ENCODE results near the gene RNASEH1.
A peak's percentile ranks its signal among the peaks of the same experiment; 100 is the strongest.
"Not testable (repeated sequence)": the region's sequence is repeated elsewhere in the genome, so short reads cannot be mapped to it uniquely, and the experiment has no call there.

The RNASEH1 gene

DNA sequence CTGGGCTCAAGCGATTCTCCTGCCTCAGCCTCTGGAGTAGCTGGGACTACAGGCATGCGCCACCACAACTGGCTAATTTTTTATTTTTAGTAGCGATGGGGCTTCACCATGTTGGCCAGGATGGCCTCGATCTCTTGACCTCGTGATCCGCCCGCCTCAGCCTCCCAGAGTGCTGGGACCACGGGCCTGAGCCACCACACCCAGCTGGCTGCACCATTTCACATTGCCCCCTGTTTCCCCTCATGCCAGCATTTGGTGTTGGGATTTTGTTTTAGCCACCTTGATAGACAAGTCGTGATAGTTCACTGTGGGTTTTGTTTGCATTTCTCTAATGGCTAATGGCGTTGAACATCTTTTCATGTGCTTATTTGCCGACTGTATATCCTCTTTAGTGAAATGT is 31.0 kb upstream of the RNASEH1 start:
- no peak for DNase-seq

DNA sequence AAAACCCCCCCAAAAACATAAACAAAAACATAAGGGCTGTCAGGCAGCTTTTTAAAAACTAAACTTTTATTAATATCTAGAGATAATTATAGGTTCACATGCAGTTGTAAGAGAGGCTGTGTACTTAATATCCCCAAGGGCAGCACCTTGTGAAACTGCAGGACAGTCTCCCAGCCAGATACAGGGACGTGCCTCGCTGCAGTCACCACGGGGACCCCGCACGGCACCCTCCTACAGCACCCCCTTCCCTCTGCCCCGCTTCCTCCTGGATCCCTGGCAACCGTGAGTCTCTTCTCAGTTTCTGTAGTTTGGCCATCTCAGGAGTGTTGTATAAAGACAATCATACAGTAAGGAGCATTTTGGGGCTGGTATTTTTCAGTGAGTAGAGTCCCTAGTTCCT is 30.0 kb upstream of the RNASEH1 start:
- DNase-seq = no peak

DNA sequence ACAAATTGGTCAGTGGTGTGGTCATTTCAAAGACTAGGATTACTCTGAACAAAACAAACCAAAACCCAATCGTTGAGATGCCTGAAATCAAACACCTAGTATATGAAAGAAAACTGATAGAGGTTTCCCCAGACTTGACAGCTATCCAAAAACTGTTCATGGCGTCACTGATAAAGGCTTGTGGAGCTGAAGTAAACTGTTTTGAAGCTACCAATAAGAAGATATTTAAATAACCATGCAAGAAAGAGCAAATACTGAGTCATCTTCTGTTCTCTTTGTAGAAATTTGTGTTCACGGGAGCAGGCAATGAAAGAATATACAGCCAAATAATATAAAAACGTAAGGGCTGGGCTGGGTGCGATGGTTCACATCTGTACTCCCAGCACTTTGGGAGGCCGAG is 29.3 kb upstream of the RNASEH1 start:
- DNase-seq = no peak

- no peak for DNase-seq
Measured at GRCh38 chr2:3587021-3587420, 28.9 kb upstream of the RNASEH1 start.

DNA sequence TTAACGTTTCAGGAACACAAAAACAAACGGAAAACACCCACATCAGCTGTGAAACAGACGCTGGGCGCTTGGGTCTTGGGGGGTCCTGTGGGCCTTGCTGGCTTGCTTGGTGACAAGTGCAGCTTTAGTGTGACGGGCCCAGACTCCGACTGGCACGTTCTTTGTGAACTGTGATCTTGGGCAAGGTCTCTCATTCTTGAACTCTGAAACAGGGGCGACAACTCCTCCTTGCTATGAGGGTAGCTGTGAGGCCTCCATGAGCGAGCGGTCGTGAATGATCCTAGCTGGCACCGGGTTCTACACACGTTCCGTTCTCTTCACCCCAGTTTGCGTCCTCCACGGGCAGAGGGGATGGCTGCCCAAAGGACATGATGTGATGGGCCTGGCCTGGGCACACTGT is 28.1 kb upstream of the RNASEH1 start:
- DNase-seq = no peak

DNA sequence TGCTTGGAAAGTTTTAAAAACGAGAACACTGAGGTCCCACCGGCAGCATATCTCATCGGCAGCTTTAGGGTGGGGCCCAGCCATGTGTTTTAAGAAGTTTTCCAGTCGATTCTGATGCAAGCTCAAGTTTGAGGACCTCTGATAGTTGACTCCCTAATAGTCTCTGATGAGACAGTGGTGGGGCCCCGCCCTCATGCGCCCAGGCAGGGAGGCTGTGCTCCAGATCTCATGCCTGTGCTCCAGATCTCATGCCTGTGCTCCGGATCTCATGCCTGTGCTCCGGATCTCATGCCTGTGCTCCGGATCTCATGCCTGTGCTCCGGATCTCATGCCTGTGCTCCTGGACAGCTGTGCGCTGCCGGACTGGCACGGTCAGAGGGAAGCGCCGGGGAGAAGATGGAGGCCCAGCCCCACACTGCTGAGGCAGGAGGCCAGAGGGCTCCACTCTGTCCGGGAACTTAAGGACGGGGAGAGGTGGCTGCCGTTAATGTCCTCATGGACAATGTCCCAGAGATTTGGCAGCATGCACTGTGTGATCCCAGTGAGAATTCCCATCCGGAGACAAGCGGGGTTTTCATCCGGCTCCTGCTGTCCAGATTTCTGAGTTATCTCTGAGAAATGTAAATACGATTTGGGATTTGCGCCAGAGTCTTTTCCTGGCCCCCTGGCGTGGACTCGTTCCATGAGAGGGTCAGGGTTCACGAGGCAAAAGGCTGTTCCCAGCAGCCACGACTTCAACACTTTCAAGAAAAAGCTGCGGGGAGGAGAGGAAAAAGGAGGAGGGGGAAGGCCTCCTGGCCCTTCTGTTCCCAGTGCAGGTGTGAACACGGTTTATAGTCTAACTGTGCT is 27.4 kb upstream of the RNASEH1 start:
- DNase-seq = no peak

DNA sequence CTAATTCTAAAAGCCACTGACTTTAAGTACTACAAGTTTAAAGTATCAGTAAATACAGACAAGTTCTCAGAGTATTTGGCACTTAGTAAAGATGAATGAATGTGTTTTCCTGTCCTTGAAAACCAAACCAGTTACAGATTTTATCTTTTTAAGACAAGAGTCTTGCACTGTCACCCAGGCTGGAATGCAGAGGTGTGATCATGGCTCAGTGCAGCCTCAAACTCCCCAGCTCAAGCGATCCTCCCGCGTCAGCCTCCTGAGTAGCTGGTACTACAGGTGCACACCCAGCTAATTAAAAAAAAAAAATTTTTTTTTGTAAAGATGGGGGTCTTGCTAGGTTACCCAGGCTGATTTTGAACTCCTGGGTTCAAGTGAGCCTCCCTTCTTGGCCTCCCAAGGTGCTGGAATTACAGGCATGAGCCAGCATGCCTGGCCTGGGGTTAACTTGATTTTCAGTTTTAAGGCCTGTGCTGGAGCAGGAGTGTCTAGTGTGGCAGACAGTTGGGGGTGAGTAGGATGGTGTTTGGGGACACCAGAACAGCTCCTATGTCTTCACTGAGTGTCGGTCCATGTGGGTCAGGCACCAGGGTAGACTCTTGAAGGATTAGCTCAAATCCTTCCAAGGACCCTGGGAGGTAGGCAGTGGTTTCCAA is 26.6 kb upstream of the RNASEH1 start:
- no peak for DNase-seq

GRCh38 chr2:3584076-3584475 is 25.9 kb upstream of the RNASEH1 start:
- no peak for DNase-seq

- no peak for DNase-seq
Measured at GRCh38 chr2:3581367-3582262, 23.5 kb upstream of the RNASEH1 start.

- DNase-seq = no peak
Measured at GRCh38 chr2:3580449-3580848, 22.3 kb upstream of the RNASEH1 start.

GRCh38 chr2:3578987-3579386 is 20.9 kb upstream of the RNASEH1 start:
- no peak for DNase-seq

DNA sequence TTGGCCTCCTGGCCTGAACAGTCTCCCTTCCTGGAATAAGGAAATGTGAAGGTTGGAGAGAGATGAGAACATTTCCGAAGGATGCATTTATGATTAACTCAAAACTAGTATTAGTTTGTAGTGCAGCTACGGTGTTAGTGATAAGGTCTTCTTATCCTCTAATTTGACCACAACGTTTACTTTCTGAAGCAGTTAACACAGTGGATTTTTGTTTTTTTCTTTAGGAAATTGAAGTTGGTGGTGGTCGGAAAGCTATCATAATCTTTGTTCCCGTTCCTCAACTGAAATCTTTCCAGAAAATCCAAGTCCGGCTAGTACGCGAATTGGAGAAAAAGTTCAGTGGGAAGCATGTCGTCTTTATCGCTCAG is 18.1 kb upstream of the RNASEH1 start:
- not testable (repeated sequence) for DNase-seq

DNA sequence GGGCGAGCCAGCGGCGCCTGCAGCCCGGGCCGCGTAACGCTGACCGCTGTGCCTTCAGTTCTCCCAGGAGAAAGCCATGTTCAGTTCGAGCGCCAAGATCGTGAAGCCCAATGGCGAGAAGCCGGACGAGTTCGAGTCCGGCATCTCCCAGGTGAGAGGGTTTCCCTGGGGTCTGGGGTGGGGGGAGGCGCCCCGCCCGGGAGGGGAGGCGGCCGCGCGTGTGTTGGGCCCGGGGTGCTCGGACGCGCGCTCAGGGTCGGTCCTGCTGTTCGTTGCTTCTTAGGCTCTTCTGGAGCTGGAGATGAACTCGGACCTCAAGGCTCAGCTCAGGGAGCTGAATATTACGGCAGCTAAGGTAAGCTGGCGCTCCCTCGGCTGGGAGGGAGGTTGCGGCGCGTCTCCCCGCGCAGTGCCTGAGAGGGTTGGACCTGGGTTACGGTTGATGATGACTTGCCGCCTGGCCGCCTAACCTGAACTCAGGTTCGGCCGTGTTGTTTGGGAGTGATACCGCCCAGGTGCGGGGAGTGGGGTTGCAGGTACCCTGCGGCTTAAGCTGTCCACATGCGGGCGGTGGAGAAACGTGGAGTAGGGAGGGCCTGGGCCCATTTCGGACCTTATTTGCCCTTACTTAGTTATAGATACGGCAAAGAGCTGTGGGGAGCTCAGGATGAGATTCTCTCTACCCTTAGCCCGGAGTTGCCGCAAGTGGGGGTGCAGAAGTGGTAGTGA is 17.6 kb upstream of the RNASEH1 start:
- no peak for DNase-seq

GRCh38 chr2:3574155-3574554 is 16.0 kb upstream of the RNASEH1 start:
- DNase-seq = no peak

DNA sequence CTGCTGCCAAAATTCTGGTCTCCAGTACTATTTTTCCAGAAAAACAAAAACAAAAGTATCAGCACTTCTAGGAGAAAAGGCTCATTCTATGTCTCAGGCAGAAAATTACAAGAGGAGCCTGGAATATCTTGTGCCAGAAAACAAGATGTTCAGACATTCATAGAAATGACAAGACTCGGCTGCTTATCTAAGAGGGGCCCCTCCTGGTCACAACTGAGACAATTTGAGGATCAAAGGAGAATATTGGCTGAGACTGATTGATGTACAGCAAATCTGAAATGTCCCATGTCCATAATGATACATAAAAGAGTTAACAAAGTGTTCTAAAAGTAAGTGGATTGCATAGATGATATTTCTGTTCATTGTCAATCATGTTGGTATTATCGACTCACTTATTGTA is 14.5 kb upstream of the RNASEH1 start:
- DNase-seq = no peak

DNA sequence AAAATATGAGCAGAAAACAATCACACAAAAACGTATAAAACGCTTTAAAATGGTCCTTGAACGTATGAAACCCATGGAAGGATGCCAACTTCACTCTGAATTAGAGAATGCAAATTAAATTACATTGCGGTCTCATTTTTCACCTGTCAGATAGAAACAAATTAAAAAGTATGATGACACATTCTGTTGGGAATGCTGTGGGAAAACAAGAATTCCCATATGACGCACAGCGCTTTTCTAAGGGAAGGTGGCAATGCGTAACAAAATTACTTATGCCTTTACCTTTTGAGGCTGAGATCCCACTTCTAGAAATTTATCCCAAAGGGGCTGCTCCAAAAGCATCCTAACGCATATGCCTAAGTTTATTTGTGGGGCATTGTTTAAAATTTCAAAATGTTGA is 13.2 kb upstream of the RNASEH1 start:
- no peak for DNase-seq

GRCh38 chr2:3569656-3570055 is 11.5 kb upstream of the RNASEH1 start:
- not testable (repeated sequence) for DNase-seq

DNA sequence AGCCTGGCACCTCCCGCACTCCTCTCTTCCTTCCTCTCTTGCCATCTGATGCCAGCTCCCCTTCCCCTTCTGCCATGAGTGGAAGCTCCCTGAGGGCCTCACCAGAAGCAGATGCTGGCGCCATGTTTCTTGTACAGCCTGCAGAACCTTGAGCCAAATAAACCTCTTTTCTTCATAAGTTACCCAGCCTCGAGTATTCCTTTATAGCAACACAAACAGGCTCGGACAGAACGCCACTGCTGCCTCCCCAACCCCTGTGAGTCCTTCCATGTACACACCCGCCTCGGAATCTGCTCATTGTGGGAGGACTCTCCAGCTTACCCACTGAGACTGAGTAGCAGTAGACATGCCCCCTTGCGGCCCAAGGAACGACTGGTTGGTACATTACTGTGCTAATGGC is 8.7 kb upstream of the RNASEH1 start:
- DNase-seq = no peak

GRCh38 chr2:3565117-3565516 is 7.0 kb upstream of the RNASEH1 start:
- no peak for DNase-seq

- DNase-seq = no peak
Measured at GRCh38 chr2:3563521-3563976, 5.4 kb upstream of the RNASEH1 start.

DNA sequence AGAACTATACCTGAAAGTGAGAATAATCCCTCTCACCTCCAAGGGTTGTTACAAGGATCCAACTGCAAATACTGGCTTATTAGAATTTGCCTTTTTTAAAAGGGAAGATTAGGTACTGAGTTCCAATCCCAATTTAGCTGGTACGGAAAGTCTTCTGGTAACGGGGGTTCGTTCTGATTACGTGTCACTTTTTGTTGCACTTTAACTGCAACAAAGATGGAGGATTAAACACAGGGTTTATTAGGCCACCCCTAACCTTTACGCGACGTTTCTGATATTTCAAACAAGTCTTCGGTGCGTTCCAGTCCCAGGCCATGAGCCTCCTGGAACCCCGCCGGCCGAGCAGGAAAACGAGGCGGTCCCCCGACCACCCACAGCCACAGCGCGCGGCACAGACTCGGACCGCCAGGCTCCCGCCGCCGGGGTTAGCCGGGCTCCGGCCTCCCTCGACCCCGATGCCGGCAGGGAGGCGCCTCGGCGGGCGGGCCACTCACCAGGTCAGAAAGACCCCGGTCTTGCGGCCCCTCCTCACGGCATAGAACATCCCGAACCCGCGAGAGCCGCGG is 411 bp downstream of the RNASEH1 start:
- DNase-seq = peak; percentile 25

DNA sequence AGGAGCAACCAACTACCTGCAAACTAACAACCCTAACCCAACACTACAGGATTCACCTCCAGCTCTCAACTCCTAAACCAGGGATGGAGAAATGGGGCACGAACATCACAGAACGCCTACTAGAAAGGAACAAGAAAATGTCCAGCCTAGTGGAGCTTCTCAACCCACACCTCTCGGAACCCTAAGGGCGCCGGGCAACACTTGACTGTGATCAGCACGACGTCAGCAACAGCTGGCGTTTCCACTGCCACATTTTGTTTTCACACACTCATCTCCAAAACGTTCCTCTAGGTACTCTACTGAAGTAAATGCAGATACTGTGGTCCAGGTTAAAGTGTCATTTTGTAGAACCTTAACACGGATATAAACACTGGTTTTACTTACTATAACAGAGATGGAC is 4.2 kb downstream of the RNASEH1 start:
- DNase-seq = no peak

Data from suppressor macrophage treated with lipopolysaccharide for 4 hours (primary cell).